Activated CD8-positive, alpha-beta memory T cell treated with anti-CD3 and anti-CD28 coated beads, Interleukin-2, amount 50 U/mL, for 24 hours (primary cell): ENCODE measurements around the gene HAPSTR1.
A peak's percentile ranks its signal among the peaks of the same experiment; 100 is the strongest.

Experiments used
- DNase-seq: peaks from one replicate; pipeline ENCODE4 v3.0.0-alpha.2; 2020; ENCODE audit errors: extremely low read depth

HAPSTR1 gene

GRCh38 chr16:9123401-9123800 lies 32.0 kb downstream of the HAPSTR1 start:
- DNase-seq: no peak

GRCh38 chr16:9123871-9124270 lies 32.4 kb downstream of the HAPSTR1 start:
- no peak for DNase-seq

- DNase-seq: no peak
These were observed 33.0 kb downstream of the HAPSTR1 start for GRCh38 chr16:9124444-9124843.

GRCh38 chr16:9124908-9125584 lies 33.6 kb downstream of the HAPSTR1 start:
- DNase-seq: no peak

- no peak for DNase-seq
These were observed 34.4 kb downstream of the HAPSTR1 start for GRCh38 chr16:9125658-9126505.

GRCh38 chr16:9126609-9127008 lies 35.2 kb downstream of the HAPSTR1 start:
- no peak for DNase-seq

- no peak for DNase-seq
These were observed 37.2 kb downstream of the HAPSTR1 start for GRCh38 chr16:9128346-9129342.

GRCh38 chr16:9134306-9134705 lies 42.9 kb downstream of the HAPSTR1 start:
- DNase-seq: no peak

- DNase-seq: no peak
These were observed 43.3 kb downstream of the HAPSTR1 start for GRCh38 chr16:9134739-9135138.

- DNase-seq: no peak
These were observed 44.4 kb downstream of the HAPSTR1 start for GRCh38 chr16:9135797-9136196.

GRCh38 chr16:9136596-9136995 lies 45.2 kb downstream of the HAPSTR1 start:
- DNase-seq: no peak

- DNase-seq: no peak
These were observed 46.7 kb downstream of the HAPSTR1 start for GRCh38 chr16:9138021-9138680.

GRCh38 chr16:9138731-9139501 lies 47.5 kb downstream of the HAPSTR1 start:
- DNase-seq: peak; percentile 27

- no peak for DNase-seq
These were observed 48.5 kb downstream of the HAPSTR1 start for GRCh38 chr16:9139965-9140364.
